Gastroesophageal sphincter (tissue), 4 donors: ENCODE data around the gene PPFIA4. TPM values are rescaled to one million over a fixed set of nuclear protein-coding genes. Genes with fewer than 3 reads are reported as not detected.

Experiments
- ATAC-seq: fragments of 150-250 bp; one replicate; pipeline ENCODE4 v1.9.1; 2016; ENCODE audit warnings: mild to moderate bottlenecking, moderate library complexity
- H3K27ac ChIP-seq, 4 donors: fragments of 200-600 bp; sonication (generic) in 3 of 4; 1 replicate in 3 of 4; 2 replicates in 1 of 4; pipeline ENCODE4 v1.5.1; 2016 to 2019
- H3K27me3 ChIP-seq: fragments of 200-600 bp; sonication (generic); one replicate; pipeline ENCODE4 v1.5.1; 2019
- H3K36me3 ChIP-seq, 2 donors: fragments of 200-600 bp; sonication (generic); one replicate each; pipeline ENCODE4 v1.5.1; 2019; ENCODE audit warnings: control low read depth in 1 of 2
- H3K4me1 ChIP-seq, 3 donors: fragments of 200-600 bp; sonication (generic); 1 replicate in 2 of 3; 2 replicates in 1 of 3; pipeline ENCODE4 v1.5.1; 2016 to 2019; ENCODE audit warnings: control low read depth in 2 of 3
- H3K4me3 ChIP-seq, 2 donors: fragments of 200-600 bp; sonication (generic); one replicate each; pipeline ENCODE4 v1.5.1; 2019; ENCODE audit warnings: mild to moderate bottlenecking in 1 of 2, moderate library complexity in 1 of 2
- H3K9me3 ChIP-seq, 3 donors: fragments of 200-600 bp; sonication (generic); one replicate each; pipeline ENCODE4 v1.5.1; 2017 to 2019; ENCODE audit warnings: control low read depth in 2 of 3
- CTCF ChIP-seq, 4 experiments: fragments of 200-600 bp in 2 of 4; fragments of 450-650 bp in 2 of 4; sonication (generic) in 1 of 4; IDR thresholded peaks; one replicate each; pipeline ENCODE4 v1.5.1; 2017 to 2019; ENCODE audit warnings: antibody characterized with exemption in 4 of 4, mild to moderate bottlenecking in 2 of 4, moderate library complexity in 2 of 4
- EP300 ChIP-seq: sonication (generic); formaldehyde crosslinking; IDR thresholded peaks from one replicate; pipeline ENCODE4 v1.6.1; 2017; ENCODE audit warnings: antibody characterized with exemption, mild to moderate bottlenecking
- POLR2A ChIP-seq, 2 donors: fragments of 450-650 bp; IDR thresholded peaks; one replicate each; pipeline ENCODE4 v1.6.1; 2017; ENCODE audit warnings: antibody characterized with exemption in 2 of 2, mild to moderate bottlenecking in 2 of 2, moderate library complexity in 1 of 2
- POLR2AphosphoS5 ChIP-seq: sonication (generic); formaldehyde crosslinking; IDR thresholded peaks from one replicate; pipeline ENCODE4 v1.6.1; 2017; ENCODE audit warnings: antibody characterized with exemption
- WGBS, 2 donors: methylation state at CpG; one replicate each; pipeline ENCODE4 v1.1.5; 2018; ENCODE audit warnings: low coverage in 1 of 2; 5-methylcytosine and 5-hydroxymethylcytosine counted together
- total RNA-seq, 4 donors: library from RNA; depleted of rRNA; stranded (reverse); fragments of >200 nt; gene quantifications; one replicate each; pipeline ENCODE4 v1.1.0, GENCODE V29; 2016

Gene PPFIA4
- total RNA-seq, 4 donors from 2014 or later = 0.81 to 10.5 (median 1.7) TPM

- 94 to 100% methylated on average over 2 to 3 of the region's 3 CpGs for WGBS, 2 donors
- Histone ChIP-seq H3K9me3 (no peaks in the 10 kb centered on the region), H3K36me3 (no peaks in the 10 kb centered on the region), H3K4me1 (peaks cover 9 to 36% (median 13%) of the 10 kb centered on the region in 3 donors), H3K4me3 (no peak overlapping the region), H3K27ac (no peak overlapping the region), H3K27me3 (peaks cover 31% of the 10 kb centered on the region)
- ATAC-seq = no peak
- TF ChIP-seq EP300 (no peak), CTCF (IDR thresholded peaks at IDR 0.05) (no peak), POLR2AphosphoS5 (no peak)
Measured at GRCh38 chr1:203072911-203073310, 46.6 kb downstream of the PPFIA4 start.

GRCh38 chr1:203073469-203073868 is 47.2 kb downstream of the PPFIA4 start:
- H3K27ac ChIP-seq = no peak overlapping the region
- WGBS, 2 donors = 86 to 100% methylated on average over 1 to 2 of the region's 2 CpGs
- TF ChIP-seq EP300 (no peak), CTCF (IDR thresholded peaks at IDR 0.05) (no peak), POLR2A (IDR thresholded peaks at IDR 0.05) (no peak), POLR2AphosphoS5 (no peak)
- peaks cover 9 to 30% (median 12%) of the 10 kb centered on the region in 3 donors for H3K4me1 ChIP-seq
- H3K4me3 ChIP-seq = no peak overlapping the region
- no peaks in the 10 kb centered on the region for H3K9me3 ChIP-seq
- peaks cover 36% of the 10 kb centered on the region for H3K27me3 ChIP-seq
- ATAC-seq = no peak
- no peaks in the 10 kb centered on the region for H3K36me3 ChIP-seq

DNA sequence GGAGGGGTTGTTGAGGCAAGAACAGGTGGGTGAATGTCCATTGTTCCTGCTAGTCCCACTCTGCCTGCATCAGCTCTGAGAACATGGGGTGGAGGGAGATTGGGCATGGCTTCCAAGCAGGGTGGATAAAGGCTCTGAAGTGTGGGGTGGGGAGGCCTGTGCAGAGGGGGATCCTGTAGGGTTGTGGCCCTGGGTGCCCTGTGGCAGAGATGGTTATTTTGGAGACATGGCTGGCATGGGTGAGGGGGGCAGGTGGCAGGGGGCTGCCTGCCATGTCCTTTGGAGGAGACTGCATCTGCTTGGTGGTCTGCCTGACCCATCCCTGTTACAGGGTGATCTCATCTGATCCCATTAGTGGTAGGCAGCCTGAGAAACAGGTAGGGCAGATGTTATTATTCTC is 48.3 kb downstream of the PPFIA4 start:
- H3K36me3 ChIP-seq = no peaks in the 10 kb centered on the region
- TF ChIP-seq POLR2AphosphoS5 = no peak
- peaks cover 36% of the 10 kb centered on the region for H3K27me3 ChIP-seq
- no peak overlapping the region for H3K27ac ChIP-seq
- H3K4me1 ChIP-seq = peaks cover 2 to 19% (median 2%) of the 10 kb centered on the region in 3 donors
- no peak for ATAC-seq
- no peak overlapping the region for H3K4me3 ChIP-seq
- no peaks in the 10 kb centered on the region for H3K9me3 ChIP-seq

- peak overlapping the region in 1 of 2 donors; percentile 37 for H3K4me3 ChIP-seq
- ATAC-seq = no peak
- H3K36me3 ChIP-seq = no peaks in the 10 kb centered on the region
- TF ChIP-seq POLR2AphosphoS5 (no peak), POLR2A (IDR thresholded peaks at IDR 0.05) (no peak), EP300 (no peak), CTCF (IDR thresholded peaks at IDR 0.05) (no peak)
- H3K9me3 ChIP-seq = no peaks in the 10 kb centered on the region
- peaks cover 41% of the 10 kb centered on the region for H3K27me3 ChIP-seq
- H3K4me1 ChIP-seq = peaks cover 0 to 11% (median 0%) of the 10 kb centered on the region in 3 donors
- no peak overlapping the region for H3K27ac ChIP-seq
- WGBS, 2 donors = 80% methylated on average over 1 of the region's 56 CpGs; no CpG with 5 or more reads in 1 of the 2 donors
Measured at GRCh38 chr1:203075236-203076030, 49.1 kb downstream of the PPFIA4 start.

DNA sequence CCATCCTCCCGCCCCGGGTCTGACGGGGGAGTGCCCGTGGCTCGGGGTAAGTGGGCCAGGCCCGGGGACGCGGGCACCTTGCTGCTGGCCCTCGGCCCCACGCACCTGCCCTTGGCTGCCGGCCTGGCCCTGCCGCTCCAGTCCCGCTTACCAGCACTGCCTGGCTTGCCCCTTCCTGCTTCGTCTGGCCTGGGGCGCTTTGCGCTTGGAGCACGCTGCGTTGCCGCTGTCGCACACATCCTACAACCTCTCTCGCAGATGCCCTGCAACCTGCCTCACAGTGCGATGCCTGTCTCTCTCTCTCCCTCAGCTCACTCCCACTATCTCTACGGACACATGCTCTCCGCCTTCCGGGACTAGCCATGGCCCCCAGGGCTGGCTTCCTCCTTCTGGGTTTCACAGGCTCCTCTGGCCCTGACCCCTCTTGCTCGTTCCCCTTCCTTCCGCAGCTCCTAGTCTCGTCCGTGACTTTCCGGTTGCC is 49.8 kb downstream of the PPFIA4 start:
- ATAC-seq = no peak
- Histone ChIP-seq H3K4me1 (peaks cover 0 to 11% (median 0%) of the 10 kb centered on the region in 3 donors), H3K36me3 (no peaks in the 10 kb centered on the region), H3K4me3 (peak overlapping the region in 1 of 2 donors; percentile 37), H3K27me3 (peaks cover 43% of the 10 kb centered on the region), H3K27ac (no peak overlapping the region), H3K9me3 (no peaks in the 10 kb centered on the region)
- TF ChIP-seq POLR2AphosphoS5 (no peak), POLR2A (IDR thresholded peaks at IDR 0.05) (no peak), EP300 (no peak), CTCF (IDR thresholded peaks at IDR 0.05) (no peak)
- 50 to 65% methylated on average over 8 to 25 of the region's 30 CpGs for WGBS, 2 donors
